Stimulated activated CD4-positive, alpha-beta T cell treated with anti-CD3 and anti-CD28 coated beads, Interleukin-4, amount 100 ng/mL, for 48 hours (primary cell): ENCODE data around the gene BRSK1.

Experiments used
- DNase-seq, 2 donors: peaks; one replicate each; pipeline ENCODE4 v3.0.0-alpha.2; 2020; ENCODE audit warnings: low read depth in 2 of 2

The BRSK1 gene

DNA sequence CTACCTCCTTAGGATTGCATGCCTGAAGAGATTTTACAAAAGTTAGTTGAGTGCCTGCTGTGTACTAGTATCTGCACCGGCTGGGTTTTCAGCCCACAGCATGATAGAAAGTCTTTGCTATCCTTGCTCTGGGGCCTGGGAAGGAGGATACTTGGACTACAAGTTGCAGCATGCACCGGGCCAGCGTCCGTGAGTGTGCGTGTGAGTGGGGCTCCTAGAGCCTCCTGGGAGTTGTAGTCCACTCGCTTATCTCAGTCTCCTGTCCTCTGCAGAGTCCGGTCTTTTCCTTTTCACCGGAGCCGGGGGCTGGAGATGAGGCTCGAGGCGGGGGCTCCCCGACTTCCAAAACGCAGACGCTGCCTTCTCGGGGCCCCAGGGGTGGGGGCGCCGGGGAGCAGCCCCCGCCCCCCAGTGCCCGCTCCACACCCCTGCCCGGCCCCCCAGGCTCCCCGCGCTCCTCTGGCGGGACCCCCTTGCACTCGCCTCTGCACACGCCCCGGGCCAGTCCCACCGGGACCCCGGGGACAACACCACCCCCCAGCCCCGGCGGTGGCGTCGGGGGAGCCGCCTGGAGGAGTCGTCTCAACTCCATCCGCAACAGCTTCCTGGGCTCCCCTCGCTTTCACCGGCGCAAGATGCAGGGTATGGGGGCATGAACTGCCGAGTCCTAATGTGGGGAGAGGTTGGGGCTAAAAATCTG lies 20.6 kb downstream of the BRSK1 start:
- peak in 1 of 2 donors; percentile 27 for DNase-seq

DNA sequence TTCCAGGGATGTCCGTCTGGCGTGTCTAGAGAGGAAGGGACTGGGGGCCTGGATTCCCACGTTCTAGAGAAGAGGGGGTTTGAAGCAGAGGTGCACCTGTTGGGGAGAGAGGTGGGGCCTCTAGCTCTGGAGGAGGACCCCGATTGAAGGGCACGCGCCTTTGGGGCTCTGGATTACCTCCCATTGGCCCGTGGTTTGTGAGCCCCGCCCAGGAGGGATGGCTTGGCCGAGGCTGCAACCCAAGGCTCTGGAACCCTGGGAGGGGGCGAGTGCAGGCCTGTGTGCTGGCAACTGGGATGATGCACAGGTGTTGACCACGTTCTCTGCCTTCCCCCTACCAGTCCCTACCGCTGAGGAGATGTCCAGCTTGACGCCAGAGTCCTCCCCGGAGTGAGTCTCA lies 21.2 kb downstream of the BRSK1 start:
- DNase-seq = no peak

DNA sequence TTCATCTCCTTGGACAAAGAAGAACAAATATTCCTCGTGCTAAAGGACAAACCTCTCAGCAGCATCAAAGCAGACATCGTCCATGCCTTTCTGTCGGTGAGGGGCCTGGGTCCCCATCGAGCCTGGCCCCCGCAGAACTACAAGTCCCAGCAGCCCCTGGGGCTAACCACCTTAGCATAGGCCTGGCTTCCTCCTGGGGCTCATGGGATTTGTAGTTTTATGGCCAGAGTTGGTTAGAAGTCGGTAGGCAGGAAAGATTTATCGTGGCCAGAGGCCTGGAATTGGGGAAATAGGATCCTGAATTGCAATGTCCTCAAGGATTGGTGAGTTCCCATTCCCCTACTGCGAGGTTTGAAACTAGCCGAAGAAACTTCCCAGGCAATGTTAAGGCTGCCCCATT lies 21.7 kb downstream of the BRSK1 start:
- DNase-seq = peak; percentile 33 to 41

GRCh38 chr19:55305983-55306562 lies 22.3 kb downstream of the BRSK1 start:
- no peak for DNase-seq

GRCh38 chr19:55306712-55307111 lies 22.9 kb downstream of the BRSK1 start:
- DNase-seq = no peak

DNA sequence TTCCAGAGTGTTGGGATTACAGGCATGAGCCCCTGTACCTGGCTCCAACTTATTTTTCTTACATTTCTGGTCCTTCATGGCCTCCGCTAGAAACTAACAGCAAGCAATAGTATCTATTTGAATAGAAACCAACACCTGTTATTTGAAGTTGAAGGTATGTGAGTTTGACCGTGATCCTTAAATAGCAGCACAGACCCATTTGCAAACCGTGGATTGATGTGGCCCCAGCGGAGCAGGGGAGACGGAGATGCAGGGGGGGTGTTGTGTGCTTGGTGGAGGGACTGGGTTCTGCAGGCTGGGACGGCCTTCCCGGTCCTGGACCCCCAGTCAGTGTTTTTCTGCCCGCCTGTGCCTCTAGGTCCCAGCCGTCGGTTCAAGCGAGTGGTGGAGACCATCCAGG lies 24.5 kb downstream of the BRSK1 start:
- DNase-seq = no peak

DNA sequence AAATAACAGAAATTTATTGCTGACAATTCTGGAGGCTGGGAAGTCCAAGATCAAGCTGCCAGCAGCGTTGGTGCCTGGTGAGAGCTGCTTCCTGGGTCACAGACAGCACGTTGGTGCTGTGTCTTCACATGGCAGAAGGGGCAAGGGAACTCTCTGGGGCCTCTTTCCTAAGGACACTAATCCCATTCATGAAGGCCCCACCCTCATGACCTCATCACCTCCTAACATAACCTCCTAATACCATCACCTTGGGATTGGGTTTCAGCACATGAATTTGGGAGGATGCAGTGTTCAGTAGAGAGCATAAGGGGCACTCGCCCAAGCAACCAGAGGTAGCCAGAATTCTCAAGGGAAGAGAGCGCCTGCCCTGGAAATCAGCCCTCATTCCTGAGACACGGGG lies 25.7 kb downstream of the BRSK1 start:
- no peak for DNase-seq

DNA sequence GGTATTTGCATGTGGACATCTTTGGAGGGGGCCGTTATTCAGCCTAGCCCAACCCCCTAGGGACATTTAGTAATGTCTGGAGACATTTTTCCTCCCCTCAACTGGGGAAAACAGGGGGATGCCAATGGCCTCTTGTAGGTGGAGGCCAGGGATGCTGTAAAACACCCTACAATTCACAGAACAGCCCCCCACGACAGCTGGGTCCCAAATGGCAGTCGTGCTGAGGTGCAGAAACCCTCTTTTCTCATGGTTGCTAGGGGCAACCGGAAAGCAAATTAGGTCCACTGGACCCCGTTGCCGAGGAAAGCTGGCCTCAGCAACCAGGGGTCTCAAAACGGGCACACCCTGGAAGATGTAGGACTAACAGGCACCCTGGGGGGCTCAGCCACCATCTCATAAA lies 26.7 kb downstream of the BRSK1 start:
- DNase-seq = no peak

GRCh38 chr19:55311397-55311796 lies 27.6 kb downstream of the BRSK1 start:
- no peak for DNase-seq

- no peak for DNase-seq
These were observed 28.0 kb downstream of the BRSK1 start for GRCh38 chr19:55311797-55312196.

GRCh38 chr19:55312621-55313512 lies 29.1 kb downstream of the BRSK1 start:
- DNase-seq = no peak

DNA sequence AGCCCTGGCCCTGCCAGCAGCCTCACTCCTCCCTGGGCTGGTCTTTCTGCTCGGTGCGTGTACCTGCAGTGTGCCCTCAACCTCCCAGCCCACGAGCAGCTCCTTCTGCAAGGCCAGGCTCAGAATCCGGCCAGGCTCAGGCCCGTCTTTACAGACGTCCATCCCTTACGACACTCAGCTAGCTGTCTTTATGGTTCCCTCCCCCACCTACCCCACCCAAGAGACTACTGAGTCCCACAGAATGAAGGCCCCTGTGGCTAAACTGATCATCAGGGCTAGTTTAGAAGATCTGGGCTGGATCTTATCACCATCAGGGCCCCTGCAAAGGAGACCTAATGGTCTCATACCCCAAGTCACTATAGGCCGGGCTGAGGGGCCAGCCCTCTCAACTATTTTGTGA lies 30.6 kb downstream of the BRSK1 start:
- no peak for DNase-seq

- DNase-seq = no peak
These were observed 32.2 kb downstream of the BRSK1 start for GRCh38 chr19:55315956-55316525.

DNA sequence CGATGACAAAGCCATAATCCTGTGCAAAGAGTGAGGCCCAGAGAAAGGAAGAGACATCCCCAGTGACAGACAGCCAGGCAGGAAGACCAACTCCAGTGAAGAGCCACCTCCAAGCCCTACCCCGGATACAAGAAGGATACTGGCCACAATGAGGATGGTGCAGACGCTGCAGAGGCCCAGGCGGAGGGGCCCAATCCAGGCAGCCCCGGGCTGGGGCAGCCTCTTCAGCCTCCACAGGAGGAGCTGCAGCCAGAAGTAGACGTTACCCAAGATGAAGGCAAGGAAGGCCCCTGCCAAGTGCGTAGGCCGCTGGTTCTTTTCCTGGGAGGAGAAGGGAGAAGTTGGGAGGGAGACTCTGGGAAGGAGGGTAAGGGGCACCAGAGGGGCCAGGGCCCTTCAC lies 32.8 kb downstream of the BRSK1 start:
- no peak for DNase-seq

DNA sequence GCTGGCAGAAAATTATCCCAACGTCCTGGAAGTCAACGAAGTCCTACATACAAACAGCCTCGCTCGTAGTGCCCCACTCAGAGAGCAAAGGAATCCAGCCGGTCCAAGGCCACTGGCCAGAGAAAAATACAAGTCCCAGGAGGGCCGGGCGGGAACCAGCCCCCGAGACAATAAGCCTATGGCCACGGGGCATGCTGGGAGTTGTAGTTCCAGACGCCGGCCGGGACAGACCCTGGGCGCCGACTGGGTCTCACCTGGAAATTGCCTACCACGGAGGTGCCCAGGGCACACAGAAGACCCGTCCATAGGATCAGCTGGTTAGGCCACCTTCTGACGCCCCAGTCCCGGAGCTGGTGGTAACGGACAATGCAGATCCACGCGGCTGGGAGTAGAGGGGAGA lies 36.0 kb downstream of the BRSK1 start:
- DNase-seq = no peak

GRCh38 chr19:55320844-55321419 lies 37.1 kb downstream of the BRSK1 start:
- DNase-seq = no peak

- DNase-seq = no peak
These were observed 37.8 kb downstream of the BRSK1 start for GRCh38 chr19:55321466-55322137.

DNA sequence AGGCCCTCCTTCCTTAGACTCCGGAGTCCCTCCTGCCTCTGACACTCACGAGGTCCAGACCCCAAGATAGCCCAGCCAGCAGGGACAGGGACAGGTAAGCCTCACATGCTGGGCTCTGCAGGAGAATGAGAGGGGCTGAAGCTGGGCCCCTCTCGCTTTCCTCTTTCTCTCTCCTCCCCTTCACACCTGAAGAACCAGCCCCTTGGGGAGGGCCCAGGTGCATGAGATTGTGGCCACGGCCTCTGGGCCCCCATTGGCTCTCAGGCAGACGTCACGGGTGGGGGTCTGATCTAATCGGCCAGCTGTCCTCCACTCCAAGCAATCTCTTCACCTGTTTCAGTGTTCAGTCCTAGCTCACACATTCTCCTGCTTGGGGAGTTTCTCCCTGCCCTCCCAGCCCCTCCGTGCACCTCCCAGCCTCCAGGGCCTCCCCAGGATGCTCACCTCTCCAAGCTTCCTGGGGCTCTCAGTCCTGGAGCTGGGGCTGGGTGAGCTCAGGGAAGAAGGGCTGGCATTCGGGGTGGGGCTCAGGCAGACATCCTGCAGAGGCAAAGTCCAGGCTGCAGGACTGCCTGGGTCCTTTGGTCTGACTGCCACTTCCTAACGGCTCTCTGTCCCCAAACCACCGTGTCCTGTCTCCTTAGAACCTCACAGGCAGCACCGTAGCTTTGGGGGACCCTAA lies 38.5 kb downstream of the BRSK1 start:
- no peak for DNase-seq

- DNase-seq = no peak
These were observed 40.9 kb downstream of the BRSK1 start for GRCh38 chr19:55324662-55325061.

- no peak for DNase-seq
These were observed 41.4 kb downstream of the BRSK1 start, which contains the start of gene TMEM150B for GRCh38 chr19:55325172-55325571. TSS of gene TMEM150B (minus strand) at chr19:55325341. CDS start at chr19:55321036, 4,305 bp downstream.
